Measurements from ENCODE around the gene EPC1. TPM values are rescaled to one million over a fixed set of nuclear protein-coding genes. Genes with fewer than 3 reads are reported as not detected.

The EPC1 gene
- total and polyA plus RNA-seq, 7 experiments from 2014 or later, result 46.0 to 156 (median 115) TPM

GRCh38 chr10:32386623-32387260 is 39.8 kb upstream of the EPC1 start:
- Mint-ChIP-seq H3K9me3 (peaks cover 0 to 6% (median 0%) of the 10 kb centered on the region in 11 donors), H3K27me3 (peaks cover 0 to 3% (median 0%) of the 10 kb centered on the region in 5 donors), H3K4me1 (peaks cover 7 to 29% (median 12%) of the 10 kb centered on the region in 7 donors), H3K4me3 (peak overlapping the region in 9 of 10 donors; percentile 17 to 82 (median 66)), H3K36me3 (no peaks in the 10 kb centered on the region), H3K27ac (peak overlapping the region in 8 of 9 donors; percentile 2 to 78 (median 42))
- no peak for ATAC-seq
- Histone ChIP-seq H3K27me3 (ENCODE audit: control insufficient read depth in 2 of 2, insufficient read depth in 2 of 2, low read length in 2 of 2) (no peaks in the 10 kb centered on the region), H3K4me1 (ENCODE audit: control insufficient read depth in 2 of 2, insufficient read depth in 2 of 2, low read length in 2 of 2) (peaks cover 0 to 7% of the 10 kb centered on the region in 2 donors), H3K9me3 (ENCODE audit: control insufficient read depth in 2 of 3, low read length in 3 of 3) (no peaks in the 10 kb centered on the region), H3K27ac (ENCODE audit: low read depth, low read length) (no peak overlapping the region), H3K36me3 (ENCODE audit: control insufficient read depth in 2 of 3, insufficient read depth in 3 of 3, low read length in 3 of 3) (no peaks in the 10 kb centered on the region), H3K4me3 (ENCODE audit: low read length) (no peak overlapping the region)
- ChIA-PET CTCF (interaction anchor here (0.6 to 1.2 kb wide), 4 partner anchors 16 to 622 kb away, joined by 3 to 6 read pairs (median 3); no protein-coding TSS in a partner anchor), POLR2A (interaction anchor here (0.7 to 2.3 kb wide), 6 partner anchors 8 to 59 kb away, joined by 3 to 13 read pairs (median 6); partner anchors contain the start of gene CCDC7)
- intact Hi-C loops (cut with micrococcal nuclease), result loop anchor here in 1 of 2 donors (1.0 kb wide), 1 partner anchor 8 kb away; no protein-coding TSS in a partner anchor
- DNase-seq, result peak in 3 of 9 donors; percentile 10 to 17 (median 15)

- H3K9me3 Mint-ChIP-seq, result peaks cover 0 to 6% (median 0%) of the 10 kb centered on the region in 11 donors
- no peak overlapping the region for H3K4me3 Mint-ChIP-seq
- DNase-seq (no peak), ATAC-seq (no peak)
- no peaks in the 10 kb centered on the region for H3K27me3 ChIP-seq (ENCODE audit: control insufficient read depth in 2 of 2, insufficient read depth in 2 of 2, low read length in 2 of 2)
- ChIA-PET CTCF (no interaction called here), POLR2A (interaction anchor here (2.3 kb wide), 1 partner anchor 61 kb away, joined by 13 read pairs; the partner anchor contains the start of gene CCDC7)
- H3K27me3 Mint-ChIP-seq, result peaks cover 0 to 3% (median 0%) of the 10 kb centered on the region in 5 donors
- H3K27ac ChIP-seq (ENCODE audit: low read depth, low read length), result no peak overlapping the region
- H3K9me3 ChIP-seq (ENCODE audit: control insufficient read depth in 2 of 3, low read length in 3 of 3), result no peaks in the 10 kb centered on the region
- no peak overlapping the region for H3K4me3 ChIP-seq (ENCODE audit: low read length)
- intact Hi-C loops (cut with micrococcal nuclease), result no loop called here
- H3K27ac Mint-ChIP-seq, result no peak overlapping the region
- H3K36me3 Mint-ChIP-seq, result no peaks in the 10 kb centered on the region
- H3K4me1 ChIP-seq (ENCODE audit: control insufficient read depth in 2 of 2, insufficient read depth in 2 of 2, low read length in 2 of 2), result peaks cover 6 to 7% of the 10 kb centered on the region in 2 donors
- no peaks in the 10 kb centered on the region for H3K36me3 ChIP-seq (ENCODE audit: control insufficient read depth in 2 of 3, insufficient read depth in 3 of 3, low read length in 3 of 3)
- H3K4me1 Mint-ChIP-seq, result peaks cover 11 to 29% (median 17%) of the 10 kb centered on the region in 7 donors
Measured at GRCh38 chr10:32384171-32384570, 37.2 kb upstream of the EPC1 start.

- Histone ChIP-seq H3K4me1 (ENCODE audit: control insufficient read depth in 2 of 2, insufficient read depth in 2 of 2, low read length in 2 of 2) (peaks cover 0 to 6% of the 10 kb centered on the region in 2 donors), H3K27ac (ENCODE audit: low read depth, low read length) (no peak overlapping the region), H3K36me3 (ENCODE audit: control insufficient read depth in 2 of 3, insufficient read depth in 3 of 3, low read length in 3 of 3) (no peaks in the 10 kb centered on the region), H3K9me3 (ENCODE audit: control insufficient read depth in 2 of 3, low read length in 3 of 3) (no peaks in the 10 kb centered on the region), H3K4me3 (ENCODE audit: low read length) (no peak overlapping the region), H3K27me3 (ENCODE audit: control insufficient read depth in 2 of 2, insufficient read depth in 2 of 2, low read length in 2 of 2) (no peaks in the 10 kb centered on the region)
- ChIA-PET POLR2A (interaction anchor here (1.1 kb wide), 1 partner anchor 9 kb away, joined by 4 read pairs; no protein-coding TSS in a partner anchor), CTCF (no interaction called here)
- DNase-seq, result no peak
- H3K4me1 Mint-ChIP-seq, result peaks cover 0 to 10% (median 6%) of the 10 kb centered on the region in 7 donors
- no peaks in the 10 kb centered on the region for H3K9me3 Mint-ChIP-seq
- no peaks in the 10 kb centered on the region for H3K27me3 Mint-ChIP-seq
- H3K27ac Mint-ChIP-seq, result no peak overlapping the region
- no peak overlapping the region for H3K4me3 Mint-ChIP-seq
- intact Hi-C loops (cut with micrococcal nuclease), result no loop called here
- H3K36me3 Mint-ChIP-seq, result no peaks in the 10 kb centered on the region
- no peak for ATAC-seq
Measured at GRCh38 chr10:32381165-32381564, 34.2 kb upstream of the EPC1 start.

- Histone ChIP-seq H3K4me1 (ENCODE audit: control insufficient read depth in 2 of 2, insufficient read depth in 2 of 2, low read length in 2 of 2) (peaks cover 0 to 8% of the 10 kb centered on the region in 2 donors), H3K27me3 (ENCODE audit: control insufficient read depth in 2 of 2, insufficient read depth in 2 of 2, low read length in 2 of 2) (no peaks in the 10 kb centered on the region), H3K9me3 (ENCODE audit: control insufficient read depth in 2 of 3, low read length in 3 of 3) (no peaks in the 10 kb centered on the region), H3K4me3 (ENCODE audit: low read length) (peak overlapping the region; percentile 92), H3K27ac (ENCODE audit: low read depth, low read length) (peak overlapping the region; percentile 91), H3K36me3 (ENCODE audit: control insufficient read depth in 2 of 3, insufficient read depth in 3 of 3, low read length in 3 of 3) (no peaks in the 10 kb centered on the region)
- Mint-ChIP-seq H3K9me3 (no peaks in the 10 kb centered on the region), H3K27me3 (no peaks in the 10 kb centered on the region), H3K4me1 (peaks cover 6 to 13% (median 6%) of the 10 kb centered on the region in 7 donors), H3K36me3 (peaks cover 0 to 3% (median 0%) of the 10 kb centered on the region in 5 donors), H3K27ac (no peak overlapping the region), H3K4me3 (no peak overlapping the region)
- ATAC-seq (no peak), DNase-seq (no peak)
- ChIA-PET POLR2A (interaction anchor here (0.6 to 10.0 kb wide), 10 partner anchors 27 to 880 kb away, joined by 3 to 111 read pairs (median 6); partner anchors contain the start of gene CCDC7), CTCF (interaction anchor here (1.3 kb wide), 1 partner anchor 759 kb away, joined by 3 read pairs; no protein-coding TSS in a partner anchor)
- intact Hi-C loops (cut with micrococcal nuclease), result loop anchor here (2.0 to 10.0 kb wide), 12 partner anchors 323 to 1943 kb away; partner anchors contain the start of genes ITGB1 (in 2 of the 2), ARHGAP12 (in 1 of the 2) and KIF5B (in 1 of the 2)
Measured at GRCh38 chr10:32379950-32380551, 33.1 kb upstream of the EPC1 start.

- intact Hi-C loops (cut with micrococcal nuclease), result loop anchor here (2.0 to 10.0 kb wide), 12 partner anchors 323 to 1942 kb away; partner anchors contain the start of genes ITGB1 (in 2 of the 2), ARHGAP12 (in 1 of the 2) and KIF5B (in 1 of the 2)
- no peaks in the 10 kb centered on the region for H3K27me3 Mint-ChIP-seq
- Histone ChIP-seq H3K27me3 (ENCODE audit: control insufficient read depth in 2 of 2, insufficient read depth in 2 of 2, low read length in 2 of 2) (no peaks in the 10 kb centered on the region), H3K36me3 (ENCODE audit: control insufficient read depth in 2 of 3, insufficient read depth in 3 of 3, low read length in 3 of 3) (no peaks in the 10 kb centered on the region), H3K9me3 (ENCODE audit: control insufficient read depth in 2 of 3, low read length in 3 of 3) (no peaks in the 10 kb centered on the region), H3K4me1 (ENCODE audit: control insufficient read depth in 2 of 2, insufficient read depth in 2 of 2, low read length in 2 of 2) (peaks cover under 1 to 11% of the 10 kb centered on the region in 2 donors), H3K27ac (ENCODE audit: low read depth, low read length) (peak overlapping the region; percentile 91), H3K4me3 (ENCODE audit: low read length) (peak overlapping the region; percentile 92)
- H3K9me3 Mint-ChIP-seq, result no peaks in the 10 kb centered on the region
- ATAC-seq, result peak; percentile 38
- H3K27ac Mint-ChIP-seq, result no peak overlapping the region
- CTCF ChIA-PET, result interaction anchor here (1.3 to 2.0 kb wide), 3 partner anchors 10 to 760 kb away, joined by 3 to 10 read pairs (median 9); partner anchors contain the start of gene CCDC7
- POLR2A ChIA-PET, result interaction anchor here (0.5 to 10.0 kb wide), 23 partner anchors 8 to 881 kb away, joined by 3 to 111 read pairs (median 4); partner anchors contain the start of genes CCDC7 and EPC1
- peaks cover 7 to 18% (median 12%) of the 10 kb centered on the region in 7 donors for H3K4me1 Mint-ChIP-seq
- peaks cover 0 to 7% (median under 1%) of the 10 kb centered on the region in 5 donors for H3K36me3 Mint-ChIP-seq
- no peak overlapping the region for H3K4me3 Mint-ChIP-seq
- DNase-seq, result peak in 7 of 9 donors; percentile 49 to 70 (median 62)
Measured at GRCh38 chr10:32379318-32379949, 32.5 kb upstream of the EPC1 start.
